Measurements from ENCODE around the gene TRIM39.
A peak's percentile ranks its signal among the peaks of the same experiment; 100 is the strongest.

Gene TRIM39

DNA sequence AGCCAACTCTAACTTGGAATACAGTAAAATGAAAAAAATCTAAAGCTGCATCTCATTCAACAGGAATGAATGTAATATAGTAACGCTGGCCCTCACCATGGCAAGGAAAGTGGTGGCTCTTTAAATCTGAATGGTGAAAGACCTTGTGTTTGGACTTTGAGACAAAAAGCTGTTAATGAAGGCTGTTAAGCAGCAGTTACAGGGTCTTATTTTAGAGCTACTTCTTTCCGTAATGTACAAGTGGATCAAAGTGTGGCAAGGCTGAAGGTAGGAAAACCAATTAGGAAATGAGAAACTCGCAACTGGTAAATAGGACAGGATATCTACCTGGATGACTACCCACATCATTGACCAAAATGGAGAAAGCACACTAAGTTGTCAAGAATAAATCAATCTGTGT is 11.6 kb upstream of the TRIM39 start:
- H3K4me1 ChIP-seq (ENCODE audit: control insufficient read depth, insufficient read depth, low read length): peaks cover 30% of the 10 kb centered on the region
- H3K9ac ChIP-seq (ENCODE audit: low read depth, low read length): no peak overlapping the region
- H3K4me3 ChIP-seq (ENCODE audit: low read depth, low read length): no peak overlapping the region
- no peaks in the 10 kb centered on the region for H3K27me3 ChIP-seq (ENCODE audit: control insufficient read depth, insufficient read depth, low read length)
- H3K27ac ChIP-seq (ENCODE audit: low read depth, low read length): no peak overlapping the region
- H3K36me3 ChIP-seq (ENCODE audit: control insufficient read depth, insufficient read depth, low read length): peaks cover 57% of the 10 kb centered on the region
- no peaks in the 10 kb centered on the region for H3K9me3 ChIP-seq (ENCODE audit: control insufficient read depth, insufficient read depth, low read length)

GRCh38 chr6:30317913-30318589 is 8.7 kb upstream of the TRIM39 start:
- no peak overlapping the region for H3K4me3 ChIP-seq (ENCODE audit: low read depth, low read length)
- H3K27me3 ChIP-seq (ENCODE audit: control insufficient read depth, insufficient read depth, low read length): no peaks in the 10 kb centered on the region
- no peak overlapping the region; the same call in 1 of the 2 replicates for H3K9ac ChIP-seq (ENCODE audit: low read depth, low read length)
- H3K27ac ChIP-seq (ENCODE audit: low read depth, low read length): no peak overlapping the region
- peaks cover 43% of the 10 kb centered on the region for H3K36me3 ChIP-seq (ENCODE audit: control insufficient read depth, insufficient read depth, low read length)
- no peaks in the 10 kb centered on the region for H3K9me3 ChIP-seq (ENCODE audit: control insufficient read depth, insufficient read depth, low read length)
- peaks cover 55% of the 10 kb centered on the region for H3K4me1 ChIP-seq (ENCODE audit: control insufficient read depth, insufficient read depth, low read length)

- Histone ChIP-seq H3K9ac (ENCODE audit: low read depth, low read length) (no peak overlapping the region), H3K9me3 (ENCODE audit: control insufficient read depth, insufficient read depth, low read length) (no peaks in the 10 kb centered on the region), H3K36me3 (ENCODE audit: control insufficient read depth, insufficient read depth, low read length) (peaks cover 31% of the 10 kb centered on the region), H3K4me3 (ENCODE audit: low read depth, low read length) (peak overlapping the region; percentile 41), H3K27me3 (ENCODE audit: control insufficient read depth, insufficient read depth, low read length) (no peaks in the 10 kb centered on the region), H3K27ac (ENCODE audit: low read depth, low read length) (peak overlapping the region; percentile 61), H3K4me1 (ENCODE audit: control insufficient read depth, insufficient read depth, low read length) (peaks cover 66% of the 10 kb centered on the region)
Measured at GRCh38 chr6:30319146-30319835, 7.4 kb upstream of the TRIM39 start.

DNA sequence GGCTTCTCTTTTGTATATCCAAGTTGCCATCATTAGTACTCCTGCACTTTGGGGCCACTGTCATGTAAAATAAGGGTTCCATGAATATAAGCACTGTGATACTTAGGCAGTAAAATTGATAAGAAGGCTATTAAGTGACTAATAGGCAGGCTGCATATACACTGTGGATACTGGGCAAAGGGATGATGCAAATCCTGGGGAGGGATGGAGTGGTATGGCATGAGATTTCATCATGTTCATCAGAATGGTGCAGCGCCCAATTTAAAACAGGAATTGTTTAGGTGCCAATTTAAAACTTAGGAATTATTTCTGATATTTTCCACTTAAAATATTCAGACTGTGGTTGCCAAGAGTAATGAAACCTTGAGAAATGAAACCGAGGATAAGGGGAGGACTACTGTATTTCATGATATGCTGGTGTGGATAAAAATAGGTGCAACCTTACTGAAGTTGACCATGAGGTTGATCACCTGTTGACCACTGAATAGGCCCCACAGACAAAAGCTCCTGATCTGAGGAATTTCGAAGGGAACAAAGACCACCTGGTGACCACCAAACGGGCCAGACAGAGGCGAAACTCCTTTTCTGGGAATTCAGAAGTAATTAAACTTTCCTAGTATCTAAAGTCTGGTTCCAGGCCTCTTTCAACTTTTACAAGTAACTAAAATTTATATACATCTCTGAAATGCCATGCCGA is 4.9 kb upstream of the TRIM39 start:
- peak overlapping the region; percentile 80 for H3K27ac ChIP-seq (ENCODE audit: low read depth, low read length)

GRCh38 chr6:30322527-30323501 is 3.9 kb upstream of the TRIM39 start:
- H3K4me1 ChIP-seq (ENCODE audit: control insufficient read depth, insufficient read depth, low read length): peaks cover 69% of the 10 kb centered on the region
- H3K9ac ChIP-seq (ENCODE audit: low read depth, low read length): peak overlapping the region; percentile 42; the same call in 1 of the 2 replicates

More for the DNA sequence above, 4.9 kb upstream of the TRIM39 start:
- Histone ChIP-seq H3K9ac (ENCODE audit: low read depth, low read length) (peak overlapping the region; percentile 42; the same call in 1 of the 2 replicates), H3K4me3 (ENCODE audit: low read depth, low read length) (peak overlapping the region; percentile 46), H3K4me1 (ENCODE audit: control insufficient read depth, insufficient read depth, low read length) (peaks cover 71% of the 10 kb centered on the region), H3K36me3 (ENCODE audit: control insufficient read depth, insufficient read depth, low read length) (peaks cover 12% of the 10 kb centered on the region), H3K9me3 (ENCODE audit: control insufficient read depth, insufficient read depth, low read length) (no peaks in the 10 kb centered on the region), H3K27me3 (ENCODE audit: control insufficient read depth, insufficient read depth, low read length) (no peaks in the 10 kb centered on the region)

GRCh38 chr6:30323806-30324205 is 2.9 kb upstream of the TRIM39 start:
- H3K4me1 ChIP-seq (ENCODE audit: control insufficient read depth, insufficient read depth, low read length): peaks cover 59% of the 10 kb centered on the region
- no peaks in the 10 kb centered on the region for H3K9me3 ChIP-seq (ENCODE audit: control insufficient read depth, insufficient read depth, low read length)
- no peaks in the 10 kb centered on the region for H3K27me3 ChIP-seq (ENCODE audit: control insufficient read depth, insufficient read depth, low read length)
- no peak overlapping the region for H3K9ac ChIP-seq (ENCODE audit: low read depth, low read length)
- no peak overlapping the region for H3K27ac ChIP-seq (ENCODE audit: low read depth, low read length)
- H3K36me3 ChIP-seq (ENCODE audit: control insufficient read depth, insufficient read depth, low read length): peaks cover 10% of the 10 kb centered on the region
- peak overlapping the region; percentile 80; the same call in 1 of the 2 replicates for H3K4me3 ChIP-seq (ENCODE audit: low read depth, low read length)

More at GRCh38 chr6:30322527-30323501, 3.9 kb upstream of the TRIM39 start:
- Histone ChIP-seq H3K27ac (ENCODE audit: low read depth, low read length) (peak overlapping the region; percentile 80), H3K4me3 (ENCODE audit: low read depth, low read length) (peak overlapping the region; percentile 46), H3K27me3 (ENCODE audit: control insufficient read depth, insufficient read depth, low read length) (no peaks in the 10 kb centered on the region), H3K36me3 (ENCODE audit: control insufficient read depth, insufficient read depth, low read length) (peaks cover 11% of the 10 kb centered on the region), H3K9me3 (ENCODE audit: control insufficient read depth, insufficient read depth, low read length) (no peaks in the 10 kb centered on the region)

- Histone ChIP-seq H3K27ac (ENCODE audit: low read depth, low read length) (peak overlapping the region; percentile 98), H3K4me1 (ENCODE audit: control insufficient read depth, insufficient read depth, low read length) (peaks cover 46% of the 10 kb centered on the region), H3K27me3 (ENCODE audit: control insufficient read depth, insufficient read depth, low read length) (no peaks in the 10 kb centered on the region)
Measured at GRCh38 chr6:30325150-30325872, 1.4 kb upstream of the TRIM39 start.

DNA sequence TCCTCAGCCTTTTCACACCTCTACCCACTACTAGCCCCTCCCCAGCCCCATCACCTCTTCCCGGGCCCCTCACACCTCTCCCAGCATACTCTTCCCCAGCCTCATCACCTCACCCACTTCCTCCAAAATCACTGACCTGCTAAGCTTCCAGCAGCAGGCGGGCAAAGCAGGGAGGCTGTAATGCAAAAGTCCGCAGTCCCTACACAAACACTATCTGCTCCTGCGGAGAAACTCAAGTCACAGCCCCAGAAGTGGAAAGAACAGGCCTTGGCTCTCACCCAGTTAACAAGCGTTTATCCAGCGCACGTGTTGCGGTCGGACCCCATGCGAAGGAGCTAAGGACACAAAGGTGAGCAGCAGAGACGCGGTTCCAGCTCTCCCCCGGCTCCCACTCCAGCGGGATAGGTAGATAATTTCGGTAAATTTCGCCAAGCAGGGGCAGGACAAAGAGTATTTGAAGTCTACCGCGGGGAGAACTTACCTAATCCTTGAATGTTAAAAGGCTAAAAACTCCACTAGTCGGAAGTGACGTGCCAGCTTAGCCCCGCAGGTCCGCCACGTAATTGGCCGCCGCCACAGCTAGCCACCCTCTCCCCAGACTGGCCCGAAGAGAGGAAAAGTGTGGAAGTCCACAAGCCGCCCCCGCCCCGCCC is 728 bp upstream of the TRIM39 start:
- Histone ChIP-seq H3K4me1 (ENCODE audit: control insufficient read depth, insufficient read depth, low read length) (peaks cover 39% of the 10 kb centered on the region), H3K27me3 (ENCODE audit: control insufficient read depth, insufficient read depth, low read length) (no peaks in the 10 kb centered on the region), H3K9me3 (ENCODE audit: control insufficient read depth, insufficient read depth, low read length) (no peaks in the 10 kb centered on the region), H3K36me3 (ENCODE audit: control insufficient read depth, insufficient read depth, low read length) (peaks cover 25% of the 10 kb centered on the region), H3K27ac (ENCODE audit: low read depth, low read length) (peak overlapping the region; percentile 98), H3K9ac (ENCODE audit: low read depth, low read length) (peak overlapping the region; percentile 90), H3K4me3 (ENCODE audit: low read depth, low read length) (peak overlapping the region; percentile 80)

More at GRCh38 chr6:30325150-30325872, 1.4 kb upstream of the TRIM39 start:
- H3K9me3 ChIP-seq (ENCODE audit: control insufficient read depth, insufficient read depth, low read length): no peaks in the 10 kb centered on the region
- peak overlapping the region; percentile 43 for H3K9ac ChIP-seq (ENCODE audit: low read depth, low read length)
- peak overlapping the region; percentile 80 for H3K4me3 ChIP-seq (ENCODE audit: low read depth, low read length)
- peaks cover 18% of the 10 kb centered on the region for H3K36me3 ChIP-seq (ENCODE audit: control insufficient read depth, insufficient read depth, low read length)

DNA sequence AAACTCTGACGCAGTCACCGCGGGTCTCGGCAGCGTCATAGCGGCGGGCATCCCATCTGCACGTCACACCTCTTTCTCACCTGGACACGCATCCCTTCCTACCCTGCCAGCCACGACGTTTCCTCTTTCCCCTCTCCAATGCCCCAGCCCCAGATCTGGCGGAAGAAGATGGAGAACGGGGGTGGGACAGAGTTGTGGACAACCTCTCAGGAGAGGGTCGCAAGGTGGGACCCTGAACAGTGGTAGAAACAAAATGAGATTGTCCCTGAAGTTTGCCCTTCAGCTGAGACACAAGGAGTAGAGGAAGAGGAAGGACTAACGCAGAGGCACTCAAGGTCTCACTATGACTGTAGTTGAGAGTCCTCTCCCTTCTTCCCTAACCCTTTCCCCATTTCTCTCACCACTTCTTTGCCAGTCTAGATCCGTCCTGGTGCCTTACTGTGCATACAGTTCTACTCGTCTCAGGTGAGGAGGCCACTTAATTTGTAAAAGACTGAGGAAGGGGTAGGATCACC is 562 bp downstream of the TRIM39 start:
- H3K36me3 ChIP-seq (ENCODE audit: control insufficient read depth, insufficient read depth, low read length): peaks cover 37% of the 10 kb centered on the region
- peak overlapping the region; percentile 98 for H3K27ac ChIP-seq (ENCODE audit: low read depth, low read length)
- peak overlapping the region; percentile 90 for H3K9ac ChIP-seq (ENCODE audit: low read depth, low read length)
- H3K27me3 ChIP-seq (ENCODE audit: control insufficient read depth, insufficient read depth, low read length): no peaks in the 10 kb centered on the region
- peak overlapping the region; percentile 80 for H3K4me3 ChIP-seq (ENCODE audit: low read depth, low read length)
- peaks cover 27% of the 10 kb centered on the region for H3K4me1 ChIP-seq (ENCODE audit: control insufficient read depth, insufficient read depth, low read length)
- H3K9me3 ChIP-seq (ENCODE audit: control insufficient read depth, insufficient read depth, low read length): no peaks in the 10 kb centered on the region
